ENCODE data around the gene CCDC83.
A peak's percentile ranks its signal among the peaks of the same experiment; 100 is the strongest.
"Not testable (repeated sequence)": the region's sequence is repeated elsewhere in the genome, so short reads cannot be mapped to it uniquely, and the experiment has no call there.

Gene CCDC83

DNA sequence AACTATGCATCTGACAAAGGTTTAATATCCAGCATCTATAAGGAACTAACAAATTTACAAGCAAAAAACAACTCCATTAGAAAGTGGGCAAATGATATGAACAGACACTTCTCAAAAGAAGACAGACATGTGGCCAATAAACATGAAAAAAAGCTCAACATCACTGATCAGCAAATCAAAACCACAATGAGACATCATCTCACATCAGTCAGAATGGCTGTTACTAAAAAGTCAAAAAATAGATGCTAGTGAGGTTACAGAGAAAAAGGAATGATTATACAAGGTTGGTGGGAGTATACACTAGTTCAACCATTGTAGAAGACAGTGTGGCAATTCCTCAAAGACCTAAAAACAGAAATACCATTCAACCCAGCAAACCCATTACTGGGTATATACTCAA, 14.3 kb upstream of the CCDC83 start:
- DNase-seq = not testable (repeated sequence)

DNA sequence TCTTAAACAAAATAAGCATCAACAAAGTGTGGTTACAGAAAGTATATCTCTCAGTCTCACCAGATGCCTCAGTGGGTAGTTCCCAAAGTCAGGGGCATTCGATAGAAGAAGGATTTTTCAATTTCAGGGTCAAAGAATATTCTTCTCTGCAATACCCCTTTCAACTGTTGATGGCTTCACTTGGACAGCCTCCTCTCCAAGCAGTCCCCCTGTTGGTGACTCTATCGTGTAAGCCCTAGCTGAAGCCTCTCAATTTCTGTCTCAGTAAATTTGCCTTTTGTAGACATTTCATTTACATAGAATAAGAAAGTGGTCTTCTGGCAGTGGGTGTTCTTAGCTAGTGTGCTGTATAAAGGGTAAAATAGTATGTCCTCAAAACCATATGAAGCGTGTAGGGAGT, 11.3 kb upstream of the CCDC83 start:
- DNase-seq = no peak

DNA sequence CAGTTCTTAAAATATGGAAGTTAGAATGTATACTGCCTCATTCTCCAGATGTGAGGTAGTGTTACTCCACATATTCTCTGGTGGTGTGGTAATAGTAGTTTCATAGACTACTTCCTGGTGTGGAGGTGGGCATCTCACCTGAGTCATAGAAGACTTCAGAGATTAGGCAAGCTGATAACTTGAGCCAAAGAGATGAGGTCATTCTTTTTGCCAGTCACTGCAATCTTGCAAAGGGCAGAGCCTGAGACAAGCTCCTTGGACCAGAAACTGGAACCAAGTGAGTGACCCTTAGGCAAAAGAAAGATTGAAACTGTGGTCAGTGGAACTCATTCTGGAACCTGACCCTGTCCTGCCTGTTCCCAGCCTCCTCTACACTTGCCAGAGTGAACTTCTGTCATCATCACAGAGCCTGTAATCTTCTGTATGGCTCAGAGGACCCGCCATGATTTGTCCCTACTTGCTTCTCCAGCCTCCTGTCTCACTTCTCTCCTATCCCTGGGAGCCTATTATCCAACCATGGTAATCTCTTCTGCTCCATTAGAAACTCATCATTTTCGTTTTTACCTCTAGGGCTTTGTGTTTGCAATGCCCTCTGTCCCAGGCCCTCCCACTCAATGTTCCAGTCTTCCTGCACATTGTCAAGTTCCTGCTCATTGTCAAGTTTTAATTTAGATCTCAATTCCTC, 10.6 kb upstream of the CCDC83 start:
- no peak for DNase-seq

DNA sequence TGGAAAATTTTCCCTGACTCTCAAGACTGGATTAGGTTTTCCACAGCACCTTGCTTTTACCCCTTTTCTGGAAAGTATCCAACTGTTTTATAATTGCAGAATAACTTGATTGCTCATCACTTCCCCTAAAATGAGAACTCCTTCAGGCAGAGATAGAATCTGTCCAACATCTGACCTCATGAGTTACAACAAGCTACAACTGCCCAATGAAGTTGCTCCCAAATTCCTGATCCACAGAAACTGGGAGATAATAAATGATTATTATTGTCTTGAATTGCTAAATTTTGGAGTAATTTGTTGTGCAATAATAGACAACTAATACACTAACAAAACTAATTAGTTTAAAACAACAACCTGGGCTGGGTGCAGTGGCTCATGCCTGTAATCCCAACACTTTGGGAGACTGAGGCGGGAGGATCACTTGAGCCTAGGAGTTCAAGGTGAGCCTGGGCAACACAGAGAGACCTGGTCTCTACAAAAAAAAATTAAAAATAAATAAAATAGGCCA, 10.0 kb upstream of the CCDC83 start:
- DNase-seq = no peak

DNA sequence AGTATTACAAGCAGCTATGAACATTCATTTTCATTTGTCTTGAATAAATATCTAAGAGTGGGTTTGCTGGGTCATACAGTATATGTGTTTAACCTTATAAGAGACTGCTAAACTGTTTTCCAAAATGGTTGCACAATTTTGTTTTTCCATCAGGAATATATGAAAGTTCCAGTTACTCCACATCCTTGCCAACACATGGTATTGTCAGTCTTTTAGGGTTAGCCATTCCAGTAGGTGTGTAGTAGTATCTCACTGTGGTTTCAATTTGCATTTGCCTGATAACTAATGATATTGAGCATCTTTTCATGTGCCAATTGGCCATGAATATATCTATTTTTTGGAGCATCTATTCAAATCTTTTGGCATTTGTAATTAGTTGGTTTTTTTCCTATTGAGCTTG, 7.7 kb upstream of the CCDC83 start:
- no peak for DNase-seq

DNA sequence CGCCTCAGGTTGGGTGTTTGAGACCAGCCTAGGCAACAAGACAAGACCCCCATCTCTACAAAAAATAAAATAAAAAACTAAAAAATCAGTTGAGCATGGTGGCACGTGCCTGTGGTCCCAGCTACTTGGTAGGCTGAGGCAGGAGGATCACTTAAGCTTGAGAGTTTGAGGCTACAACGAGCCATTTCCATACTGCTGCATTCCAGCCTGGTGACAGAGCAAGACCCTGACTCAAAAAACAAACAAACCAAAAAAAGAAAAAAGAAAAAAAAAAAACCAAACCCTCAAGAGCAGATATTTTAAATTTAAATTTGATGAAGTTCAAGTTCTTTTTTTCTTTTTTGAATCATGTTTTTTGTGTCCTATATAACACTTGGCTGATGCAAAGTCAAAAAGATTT, 7.2 kb upstream of the CCDC83 start:
- no peak for DNase-seq

DNA sequence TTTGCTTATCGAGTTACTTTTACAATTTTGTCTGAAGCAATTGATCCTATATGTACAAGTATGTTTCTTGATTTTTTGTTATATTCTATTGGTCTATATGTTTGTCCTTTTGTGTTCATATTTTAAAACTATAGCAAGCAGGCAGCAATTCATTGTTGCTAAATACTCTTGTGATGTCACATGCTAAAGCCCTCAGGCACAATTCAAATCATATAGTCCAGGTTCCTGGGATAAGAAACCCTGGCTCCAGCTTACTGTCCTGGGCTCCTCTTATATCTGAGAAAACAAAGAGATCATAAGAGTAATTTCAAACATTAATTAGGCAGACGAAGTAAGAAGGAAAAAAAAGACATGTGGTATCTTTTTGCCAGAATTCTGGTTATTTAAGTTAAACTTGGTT, 6.6 kb upstream of the CCDC83 start:
- DNase-seq = no peak

DNA sequence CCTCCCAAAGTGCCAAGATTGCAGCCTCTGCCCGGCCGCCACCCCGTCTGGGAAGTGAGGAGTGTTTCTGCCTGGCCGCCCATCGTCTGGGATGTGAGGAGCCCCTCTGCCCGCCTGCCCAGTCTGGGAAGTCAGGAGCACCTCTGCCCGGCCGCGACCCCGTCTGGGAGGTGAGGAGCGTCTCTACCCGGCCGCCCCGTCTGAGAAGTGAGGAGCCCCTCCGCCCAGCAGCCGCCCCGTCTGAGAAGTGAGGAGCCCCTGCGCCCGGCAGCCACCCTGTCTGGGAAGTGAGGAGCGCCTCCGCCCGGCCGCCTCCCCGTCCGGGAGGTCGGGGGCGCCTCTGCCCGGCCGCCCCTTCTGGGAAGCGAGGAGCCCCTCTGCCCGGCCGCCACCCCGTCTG, 2.4 kb upstream of the CCDC83 start:
- not testable (repeated sequence) for DNase-seq

DNA sequence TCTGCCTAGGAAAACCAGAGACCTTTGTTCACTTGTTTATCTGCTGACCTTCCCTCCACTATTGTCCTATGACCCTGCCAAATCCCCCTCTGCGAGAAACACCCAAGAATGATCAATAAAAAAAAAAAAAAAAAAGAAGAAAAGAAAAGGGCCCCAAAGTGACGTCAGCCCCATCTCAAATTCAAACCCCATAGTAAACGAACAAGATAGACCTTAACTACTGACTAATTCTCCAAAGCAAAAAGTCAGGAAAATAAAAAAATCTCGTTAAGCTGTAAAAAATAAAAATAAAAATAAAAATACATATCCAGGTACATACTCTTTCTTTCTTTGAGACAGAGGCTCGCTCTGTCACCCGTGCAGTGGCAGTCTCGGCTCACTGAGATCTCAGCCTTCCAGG, 1.6 kb upstream of the CCDC83 start:
- not testable (repeated sequence) for DNase-seq

DNA sequence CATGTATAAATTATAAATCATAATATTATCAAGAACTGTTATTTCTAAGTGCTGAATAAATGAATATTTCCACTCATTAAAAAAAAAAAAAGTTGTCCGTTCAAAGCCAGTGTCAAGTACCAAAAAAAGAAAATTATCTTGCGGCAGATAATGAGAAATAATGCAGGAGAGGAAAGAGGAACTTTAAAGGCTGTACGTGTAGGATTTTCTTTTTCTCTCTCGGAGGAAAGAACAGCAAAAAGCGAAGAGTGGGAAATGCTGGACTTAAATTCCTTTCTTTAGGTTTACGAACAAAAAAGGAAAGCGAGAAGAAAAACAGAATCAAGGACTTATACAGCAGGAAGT, 999 bp upstream of the CCDC83 start:
- no peak for DNase-seq

DNA sequence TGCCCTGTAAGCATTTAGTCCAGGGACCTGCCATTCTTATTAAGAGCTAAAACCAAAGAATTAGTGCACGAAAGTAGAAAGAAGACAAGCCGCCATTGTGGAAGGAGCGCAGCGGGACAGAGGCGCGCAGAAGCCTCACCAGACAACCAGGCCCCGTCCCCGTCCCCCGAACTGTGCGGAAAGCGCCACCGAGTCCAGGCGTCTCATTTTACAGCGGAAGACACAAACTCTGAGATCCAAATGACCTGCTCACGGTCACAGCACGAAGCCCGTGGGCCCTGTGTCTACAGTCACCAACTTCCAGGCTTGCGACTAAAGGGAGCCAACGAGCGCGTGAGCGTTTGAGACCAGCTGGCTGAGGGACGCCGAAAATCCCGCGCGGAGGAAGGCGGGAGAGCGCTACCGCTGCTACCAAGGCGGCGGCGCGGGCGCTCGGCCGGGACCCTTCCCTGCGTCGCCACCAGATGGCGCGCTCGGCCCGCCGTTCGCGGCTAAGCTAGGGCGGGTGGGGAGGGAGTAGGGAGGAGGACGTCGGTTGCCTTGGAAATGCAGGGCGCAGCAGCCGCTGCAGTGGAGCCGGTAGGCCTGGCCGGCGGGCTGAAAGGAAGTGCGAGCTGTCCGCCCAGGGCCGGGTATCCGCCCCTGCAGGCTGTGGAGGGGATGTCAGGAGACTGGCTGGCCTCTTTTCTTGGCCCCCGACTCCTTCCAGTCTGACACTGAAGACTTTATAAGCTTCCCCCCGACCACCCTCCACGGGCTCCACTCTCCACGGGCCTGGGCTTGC, 434 bp upstream of the CCDC83 start:
- peak; percentile 97 for DNase-seq

DNA sequence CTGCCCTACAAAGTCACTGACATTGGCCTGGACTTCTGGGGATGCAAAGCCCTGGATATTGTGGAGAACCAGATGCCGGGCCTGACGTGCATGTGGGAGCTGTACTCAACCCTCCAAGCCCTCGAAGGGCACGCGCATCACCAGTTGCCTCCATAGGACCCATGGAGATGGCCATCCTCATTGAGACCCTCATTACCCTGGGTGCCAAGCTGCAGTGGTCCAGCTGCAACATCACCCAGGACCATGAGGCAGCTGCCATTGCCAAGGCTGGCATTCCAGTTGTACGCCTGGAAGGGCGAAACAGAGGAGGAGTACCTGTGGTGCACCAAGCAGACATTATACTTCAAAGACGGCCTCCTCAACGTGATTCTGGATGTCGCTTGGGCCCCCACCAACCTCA, 1.9 kb downstream of the CCDC83 start:
- DNase-seq = no peak

DNA sequence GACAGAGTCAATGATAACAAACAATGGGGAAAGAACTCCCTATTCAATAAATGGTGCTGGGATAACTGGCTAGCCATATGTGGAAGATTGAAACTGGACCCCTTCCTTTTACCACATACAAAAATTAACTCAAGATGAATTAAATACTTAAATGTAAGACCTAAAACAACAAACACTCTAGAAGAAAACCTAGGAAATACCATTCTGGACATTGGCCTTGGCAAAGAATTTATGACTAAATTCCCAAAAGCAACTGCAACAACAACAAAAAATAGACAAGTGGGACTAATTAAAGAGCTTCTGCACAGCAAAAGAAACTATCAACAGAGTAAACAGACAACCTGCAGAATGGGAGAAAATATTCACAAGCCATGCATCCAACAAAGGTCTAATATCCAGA, 4.4 kb downstream of the CCDC83 start:
- DNase-seq = not testable (repeated sequence)

DNA sequence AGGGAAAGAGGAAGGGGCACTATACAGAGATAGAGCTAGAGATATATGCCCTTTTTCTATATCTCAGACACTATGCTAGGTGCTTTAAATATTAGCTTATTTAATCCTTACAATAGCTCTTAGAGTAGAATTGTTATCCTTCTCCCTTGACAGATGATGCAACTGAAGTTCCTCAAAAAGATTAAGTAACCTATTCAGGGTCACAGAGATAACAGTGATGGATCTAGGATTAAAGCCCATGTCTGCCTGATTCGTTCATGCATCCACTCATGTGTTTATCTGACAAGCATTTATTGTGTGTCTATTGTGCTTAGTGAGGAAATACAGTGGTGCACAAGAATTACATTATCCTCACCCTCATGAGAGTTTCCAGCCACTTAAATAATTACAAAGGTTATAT, 8.7 kb downstream of the CCDC83 start:
- DNase-seq = no peak

DNA sequence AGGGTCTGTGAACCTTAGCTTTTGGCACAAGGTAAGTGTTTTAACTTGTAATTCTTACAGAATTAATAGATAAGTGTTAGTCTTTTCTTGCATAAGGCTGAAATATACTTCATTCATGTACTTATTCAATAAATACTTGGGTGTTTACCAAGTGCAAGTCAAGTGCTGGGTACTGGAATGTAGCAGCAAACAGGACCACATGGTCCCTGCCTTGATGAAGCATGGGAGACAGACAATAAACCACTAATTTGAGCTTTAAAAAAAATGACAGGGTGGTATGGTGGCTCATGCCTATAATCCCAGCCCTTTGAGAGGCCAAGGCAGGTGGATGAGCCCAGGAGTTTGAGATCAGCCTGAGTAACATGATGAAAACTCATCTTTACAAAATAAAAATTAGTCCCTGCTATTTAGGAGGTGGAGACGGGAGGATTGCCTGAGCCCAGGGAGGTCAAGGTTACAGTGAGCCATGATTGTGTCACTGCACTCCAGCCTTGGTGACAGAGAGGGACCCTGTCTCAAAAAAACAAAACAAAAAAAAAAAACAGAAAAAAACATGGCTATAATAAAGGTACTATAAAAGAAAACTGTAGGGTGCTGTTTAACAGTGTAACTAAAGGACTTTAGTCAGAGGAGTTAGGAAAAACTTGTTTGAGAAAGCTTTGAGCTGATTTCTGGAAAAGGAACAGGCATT, 11.1 kb downstream of the CCDC83 start:
- DNase-seq = no peak

DNA sequence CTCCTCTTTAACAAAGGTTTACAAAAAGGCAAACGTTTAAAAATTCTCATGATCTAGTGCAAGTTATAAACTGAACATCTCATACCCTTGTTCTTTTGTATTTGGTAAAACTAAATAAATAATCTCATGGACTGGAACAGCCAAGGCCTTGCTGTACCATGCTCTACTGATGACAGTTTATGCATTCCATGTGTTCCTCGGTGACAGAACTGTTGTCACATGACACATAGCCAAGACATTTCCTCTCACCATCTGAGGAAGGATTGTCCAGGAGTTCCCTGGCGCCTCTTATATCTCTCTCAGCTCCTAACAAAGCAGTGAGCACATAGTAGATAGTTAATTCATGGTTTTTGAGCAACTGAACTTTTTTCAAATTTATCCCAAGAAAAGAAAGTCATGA, 12.6 kb downstream of the CCDC83 start:
- DNase-seq = no peak

DNA sequence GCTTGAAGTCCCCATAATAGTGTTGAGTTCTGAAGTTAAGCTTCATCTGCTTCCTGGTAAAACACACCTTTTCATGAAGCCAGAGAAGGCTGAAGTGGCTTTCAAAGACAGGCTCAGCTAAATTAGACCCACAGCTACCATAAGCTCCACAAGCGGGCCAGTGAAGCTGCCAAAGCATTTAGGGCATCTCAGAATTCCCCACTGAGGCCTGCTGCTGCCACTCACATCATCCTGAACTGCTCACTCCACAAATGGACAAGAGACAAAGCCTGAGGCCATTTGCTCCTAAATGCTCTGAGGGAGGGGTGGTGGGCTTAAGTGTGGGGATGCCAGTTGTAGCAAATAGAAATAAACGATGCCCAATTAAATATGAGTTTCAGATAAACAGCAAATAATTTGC, 14.6 kb downstream of the CCDC83 start:
- no peak for DNase-seq

DNA sequence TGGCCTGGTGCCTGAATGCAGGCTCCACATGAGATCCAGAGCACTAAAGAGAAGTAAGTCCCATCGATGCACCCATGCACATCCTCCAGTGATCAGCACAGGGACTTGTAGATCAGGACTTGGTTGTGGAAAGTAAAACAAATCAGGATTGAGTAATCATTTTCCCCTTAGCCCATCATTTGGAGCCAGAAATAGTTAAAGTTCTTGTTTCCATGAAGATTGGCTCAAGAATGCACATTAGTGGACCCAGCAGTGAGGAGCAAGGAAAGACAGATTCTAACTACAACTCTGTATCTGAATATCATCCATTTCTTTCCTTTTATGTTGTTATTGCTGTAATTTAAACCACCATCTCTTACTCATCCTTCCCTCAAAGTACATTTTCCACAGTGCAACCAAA, 19.1 kb downstream of the CCDC83 start:
- DNase-seq = no peak

DNA sequence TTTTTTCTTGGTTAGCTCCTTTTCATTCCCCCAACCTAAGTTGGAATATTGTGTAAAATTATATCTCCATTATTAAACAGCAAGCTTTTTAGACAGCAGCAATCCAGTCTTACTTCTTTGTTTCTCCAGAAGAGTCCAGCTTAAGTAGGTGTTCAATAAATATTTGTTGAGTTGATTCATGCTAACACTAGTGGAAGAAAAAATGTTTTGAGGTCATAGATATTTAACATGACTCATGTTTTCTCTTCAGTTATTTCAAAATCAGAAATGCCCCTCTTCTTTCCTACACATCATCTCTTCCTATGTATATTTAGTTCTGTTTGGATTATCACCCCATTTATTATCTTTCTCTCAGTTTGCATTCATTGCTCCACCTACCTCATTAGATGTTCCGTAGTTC, 20.3 kb downstream of the CCDC83 start:
- DNase-seq = no peak

DNA sequence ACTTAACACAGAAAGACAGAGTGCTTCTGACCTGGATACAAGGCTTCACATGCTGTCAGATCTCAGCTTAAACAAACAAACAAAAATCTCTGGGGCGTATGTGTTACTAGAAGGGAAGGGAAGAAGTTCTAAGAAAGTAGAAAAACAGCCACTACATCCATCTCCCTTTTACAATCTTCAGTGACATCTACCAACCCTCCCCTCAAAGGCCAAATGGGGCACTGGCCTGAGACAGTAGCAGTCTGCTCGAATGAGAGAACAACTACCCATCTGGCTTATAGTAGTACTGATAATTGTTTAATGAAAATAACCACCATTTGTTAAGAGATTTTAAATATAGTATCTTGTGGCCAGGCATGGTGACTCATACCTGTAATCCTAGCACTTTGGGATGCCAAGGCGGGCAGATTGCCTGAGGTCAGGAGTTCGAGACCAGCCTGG, 29.4 kb downstream of the CCDC83 start:
- no peak for DNase-seq

DNA sequence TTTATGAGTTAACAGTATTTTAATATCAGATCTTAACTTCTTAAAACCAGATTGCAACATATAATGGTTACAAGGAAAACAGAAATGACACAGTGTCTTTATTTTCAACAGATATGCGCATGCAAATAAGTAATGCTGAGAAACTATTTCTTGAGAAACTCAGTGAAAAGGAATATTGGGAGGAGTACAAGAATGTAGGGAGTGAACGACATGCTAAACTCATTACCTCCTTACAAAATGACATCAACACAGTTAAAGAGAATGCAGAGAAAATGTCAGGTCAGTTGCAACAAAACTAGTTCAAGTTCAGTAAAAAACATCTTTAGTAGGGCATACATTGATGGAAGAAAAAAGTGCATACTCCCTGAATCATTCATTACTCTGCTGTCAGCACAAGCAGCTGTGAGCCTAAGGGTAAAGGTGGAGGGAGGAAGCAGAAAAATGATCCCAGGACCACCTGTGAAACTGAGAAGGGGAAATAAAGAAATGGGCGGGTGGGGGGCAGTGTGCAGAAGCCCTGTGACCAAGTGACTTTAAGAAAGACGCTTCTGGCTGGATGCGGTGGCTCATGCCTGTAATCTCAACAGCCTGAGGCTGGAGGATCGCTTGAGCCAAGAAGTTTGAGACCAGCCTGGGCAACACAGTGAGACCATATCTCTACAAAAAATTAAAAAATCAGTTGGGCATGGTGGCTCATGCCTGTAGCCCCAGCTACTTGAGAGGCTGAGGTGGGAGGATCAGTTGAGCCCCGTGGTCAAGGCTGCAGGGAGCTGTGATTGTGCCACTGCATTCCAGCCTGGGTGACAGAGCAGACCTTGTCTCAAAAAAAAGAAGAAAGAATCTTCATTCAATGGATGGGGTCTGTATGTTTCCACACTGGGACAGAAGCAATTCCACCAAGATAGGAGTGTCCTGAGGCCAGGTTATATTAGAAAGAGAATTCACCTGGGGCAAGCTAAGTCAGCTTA, 31.2 kb downstream of the CCDC83 start:
- DNase-seq = no peak

DNA sequence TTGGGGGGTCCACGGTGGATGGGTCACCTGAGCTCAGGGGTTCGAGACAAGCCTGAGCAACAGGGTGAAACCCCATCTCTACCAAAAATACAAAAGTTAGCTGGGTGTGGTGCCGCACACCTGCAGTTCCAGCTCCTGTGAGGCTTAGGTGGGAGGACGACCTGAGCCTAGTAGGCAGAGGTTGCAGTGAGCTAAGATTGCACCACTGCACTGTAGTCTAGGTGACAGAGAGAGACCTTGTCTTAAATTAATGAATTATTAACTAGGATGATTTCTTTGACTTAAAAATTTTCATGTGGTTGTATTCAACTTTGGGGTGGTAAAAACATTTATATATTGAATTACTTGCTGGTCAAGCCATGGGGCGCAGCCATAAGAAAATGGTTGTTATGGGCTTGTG, 33.9 kb downstream of the CCDC83 start:
- no peak for DNase-seq
